Endothelial cell (in vitro differentiated cells): ENCODE measurements around the gene FRAT2. TPM values are rescaled to one million over a fixed set of nuclear protein-coding genes. Genes with fewer than 3 reads are reported as not detected.
A peak's percentile ranks its signal among the peaks of the same experiment; 100 is the strongest.

Source experiments
- DNase-seq: peaks from one replicate; pipeline ENCODE4 v3.0.0; 2021; ENCODE audit warnings: low spot score
- H3K27ac Mint-ChIP-seq: one replicate; pipeline ENCODE4 v1.8.0; 2021; ENCODE audit warnings: mixed read lengths, inconsistent platforms; ENCODE audit not compliant: unreplicated experiment
- H3K27me3 Mint-ChIP-seq: one replicate; pipeline ENCODE4 v1.8.0; 2021; ENCODE audit warnings: mild to moderate bottlenecking, moderate library complexity, mixed read lengths, inconsistent platforms; ENCODE audit not compliant: unreplicated experiment
- H3K36me3 Mint-ChIP-seq: one replicate; pipeline ENCODE4 v1.8.0; 2021; ENCODE audit warnings: mild to moderate bottlenecking, low read depth, mixed read lengths, inconsistent platforms; ENCODE audit not compliant: unreplicated experiment
- H3K4me1 Mint-ChIP-seq: one replicate; pipeline ENCODE4 v1.8.0; 2021; ENCODE audit warnings: mild to moderate bottlenecking, mixed read lengths, inconsistent platforms; ENCODE audit not compliant: unreplicated experiment
- H3K4me3 Mint-ChIP-seq: one replicate; pipeline ENCODE4 v1.8.0; 2021; ENCODE audit warnings: mild to moderate bottlenecking, mixed read lengths, inconsistent platforms; ENCODE audit not compliant: unreplicated experiment
- H3K9me3 Mint-ChIP-seq: one replicate; pipeline ENCODE4 v1.8.0; 2021; ENCODE audit warnings: mixed read lengths, inconsistent platforms; ENCODE audit not compliant: unreplicated experiment
- total RNA-seq: library from RNA; stranded (reverse); fragmentation: NEBNext Ultra II Directional; extraction: Animal tissue kit (Norgen Biotek cat#: 25700); gene quantifications from one replicate; pipeline ENCODE4 v1.2.1, GENCODE V29; 2021; ENCODE audit not compliant: unreplicated experiment
- TF ChIP-seq, protein P1 (sequence below): fragments of 200-600 bp; sonication (generic); IDR thresholded peaks from one replicate; pipeline ENCODE4 v1.5.0; 2021; ENCODE audit warnings: antibody characterized with exemption; ENCODE audit not compliant: unreplicated experiment

FRAT2 gene
- total RNA-seq, 1 donor from 2014 or later, result 25.6 TPM

DNA sequence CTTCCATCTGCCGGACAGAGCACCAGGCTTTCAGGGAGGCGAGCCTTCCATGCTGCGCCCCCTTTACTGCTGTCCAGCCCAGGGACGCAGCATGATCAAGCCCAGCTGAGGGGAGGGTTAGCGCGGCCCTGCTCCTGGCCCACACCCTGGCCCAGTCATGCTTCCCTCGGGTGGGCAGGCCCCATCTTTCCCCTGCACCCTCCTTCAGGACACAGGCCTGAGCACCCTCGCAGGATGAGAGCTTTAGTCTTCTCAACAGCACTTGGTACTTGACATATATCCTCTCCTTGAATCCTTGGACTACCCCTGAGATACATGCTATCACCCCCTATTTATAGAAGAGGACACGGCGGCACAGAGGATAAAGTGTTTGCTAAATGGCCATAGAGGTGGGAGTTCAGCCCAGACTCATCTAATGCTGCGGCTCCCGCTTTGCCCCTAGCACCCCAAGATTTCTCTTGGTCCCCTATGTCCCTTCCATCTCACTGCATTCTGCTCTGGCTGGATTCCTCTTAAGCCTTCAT lies 32.7 kb upstream of the FRAT2 start:
- TF ChIP-seq, protein P1, sequence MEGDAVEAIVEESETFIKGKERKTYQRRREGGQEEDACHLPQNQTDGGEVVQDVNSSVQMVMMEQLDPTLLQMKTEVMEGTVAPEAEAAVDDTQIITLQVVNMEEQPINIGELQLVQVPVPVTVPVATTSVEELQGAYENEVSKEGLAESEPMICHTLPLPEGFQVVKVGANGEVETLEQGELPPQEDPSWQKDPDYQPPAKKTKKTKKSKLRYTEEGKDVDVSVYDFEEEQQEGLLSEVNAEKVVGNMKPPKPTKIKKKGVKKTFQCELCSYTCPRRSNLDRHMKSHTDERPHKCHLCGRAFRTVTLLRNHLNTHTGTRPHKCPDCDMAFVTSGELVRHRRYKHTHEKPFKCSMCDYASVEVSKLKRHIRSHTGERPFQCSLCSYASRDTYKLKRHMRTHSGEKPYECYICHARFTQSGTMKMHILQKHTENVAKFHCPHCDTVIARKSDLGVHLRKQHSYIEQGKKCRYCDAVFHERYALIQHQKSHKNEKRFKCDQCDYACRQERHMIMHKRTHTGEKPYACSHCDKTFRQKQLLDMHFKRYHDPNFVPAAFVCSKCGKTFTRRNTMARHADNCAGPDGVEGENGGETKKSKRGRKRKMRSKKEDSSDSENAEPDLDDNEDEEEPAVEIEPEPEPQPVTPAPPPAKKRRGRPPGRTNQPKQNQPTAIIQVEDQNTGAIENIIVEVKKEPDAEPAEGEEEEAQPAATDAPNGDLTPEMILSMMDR, result no peak
- DNase-seq, result no peak
- Mint-ChIP-seq H3K4me3 (no peak overlapping the region), H3K27ac (no peak overlapping the region), H3K4me1 (peaks cover 20% of the 10 kb centered on the region), H3K27me3 (peaks cover 10% of the 10 kb centered on the region), H3K36me3 (peaks cover 27% of the 10 kb centered on the region), H3K9me3 (no peaks in the 10 kb centered on the region)

DNA sequence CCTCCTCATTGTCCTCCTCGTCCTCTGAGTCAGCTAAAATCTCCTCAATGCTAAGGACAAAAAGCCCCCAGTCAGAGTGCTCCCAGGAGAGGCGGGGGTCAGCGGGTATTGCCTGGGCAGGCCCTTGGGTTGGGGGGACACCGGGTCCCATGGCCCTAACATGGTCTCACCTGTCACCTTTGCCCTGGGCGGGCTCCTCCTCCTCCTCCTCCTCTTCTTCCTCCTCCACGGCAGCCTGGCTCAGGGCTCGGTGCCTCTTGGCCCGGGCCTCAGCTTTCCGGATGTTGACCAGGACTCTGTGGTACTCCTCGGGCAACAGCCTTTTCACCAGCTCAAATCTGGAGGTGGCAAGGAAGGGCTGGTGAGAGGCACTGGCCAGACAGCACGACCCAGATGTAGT lies 32.0 kb upstream of the FRAT2 start:
- no peak overlapping the region for H3K27ac Mint-ChIP-seq
- TF ChIP-seq, protein P1, result no peak
- H3K9me3 Mint-ChIP-seq, result no peaks in the 10 kb centered on the region
- H3K4me1 Mint-ChIP-seq, result peaks cover 20% of the 10 kb centered on the region
- DNase-seq, result no peak
- H3K27me3 Mint-ChIP-seq, result peaks cover 10% of the 10 kb centered on the region
- peaks cover 21% of the 10 kb centered on the region for H3K36me3 Mint-ChIP-seq
- no peak overlapping the region for H3K4me3 Mint-ChIP-seq

DNA sequence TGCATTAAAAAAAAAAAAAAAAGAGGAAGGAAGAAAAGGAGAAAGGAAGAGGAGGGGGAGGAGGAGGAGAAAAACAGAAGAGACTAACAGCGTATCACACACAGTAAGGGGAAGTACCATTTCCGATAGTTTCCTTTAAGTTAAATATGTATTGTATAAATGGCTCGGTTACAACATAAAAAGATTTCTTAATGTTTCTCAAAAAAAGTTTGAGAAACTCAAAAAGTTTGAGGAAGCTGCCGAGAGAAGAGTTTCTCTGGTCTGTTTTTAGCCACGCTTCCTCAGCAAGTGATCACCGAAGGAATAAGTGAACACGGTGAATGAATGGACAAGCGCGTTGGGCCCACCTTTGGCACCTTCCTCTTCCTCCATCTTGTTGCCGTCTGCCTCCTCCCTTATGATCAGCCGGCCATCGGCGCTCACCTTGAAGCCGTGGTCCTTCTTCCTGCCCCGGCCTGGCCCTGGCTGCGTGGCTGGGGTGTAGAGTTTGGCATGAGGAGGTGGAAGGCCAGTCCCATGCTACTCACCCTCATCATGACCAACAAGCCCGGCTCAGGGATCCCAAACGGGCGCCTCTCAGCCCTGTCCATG lies 31.3 kb upstream of the FRAT2 start:
- TF ChIP-seq, protein P1, result no peak

DNA sequence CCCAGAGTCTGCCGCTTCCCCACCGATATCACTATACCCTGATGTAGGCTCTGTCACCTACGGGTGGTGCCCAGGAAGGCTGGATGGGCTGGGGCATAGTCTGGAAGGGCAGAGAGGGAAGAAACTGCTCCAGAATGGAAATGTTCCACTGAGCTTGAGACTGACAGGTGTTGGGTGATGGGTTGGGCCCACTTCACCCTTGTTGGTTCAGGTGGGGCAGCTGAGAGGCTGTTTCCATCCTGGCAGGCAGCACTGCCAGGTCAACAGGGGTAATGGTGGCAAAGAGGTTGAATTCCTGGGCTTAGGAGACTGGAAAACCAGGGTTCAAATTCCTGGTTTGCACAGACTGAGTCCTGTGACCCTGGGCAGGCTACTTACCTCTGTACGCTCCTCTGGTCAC lies 28.5 kb upstream of the FRAT2 start:
- H3K4me3 Mint-ChIP-seq, result peak overlapping the region; percentile 8
- H3K27me3 Mint-ChIP-seq, result peaks cover 11% of the 10 kb centered on the region
- TF ChIP-seq, protein P1, result no peak
- peaks cover 20% of the 10 kb centered on the region for H3K4me1 Mint-ChIP-seq
- no peak for DNase-seq
- H3K9me3 Mint-ChIP-seq, result no peaks in the 10 kb centered on the region
- no peak overlapping the region for H3K27ac Mint-ChIP-seq
- peaks cover 13% of the 10 kb centered on the region for H3K36me3 Mint-ChIP-seq

More for the DNA sequence above, 31.3 kb upstream of the FRAT2 start:
- Mint-ChIP-seq H3K4me3 (peak overlapping the region; percentile 18), H3K27me3 (peaks cover 12% of the 10 kb centered on the region), H3K4me1 (peaks cover 20% of the 10 kb centered on the region), H3K9me3 (no peaks in the 10 kb centered on the region), H3K36me3 (peaks cover 18% of the 10 kb centered on the region), H3K27ac (peak overlapping the region; percentile 44)
- DNase-seq, result no peak

DNA sequence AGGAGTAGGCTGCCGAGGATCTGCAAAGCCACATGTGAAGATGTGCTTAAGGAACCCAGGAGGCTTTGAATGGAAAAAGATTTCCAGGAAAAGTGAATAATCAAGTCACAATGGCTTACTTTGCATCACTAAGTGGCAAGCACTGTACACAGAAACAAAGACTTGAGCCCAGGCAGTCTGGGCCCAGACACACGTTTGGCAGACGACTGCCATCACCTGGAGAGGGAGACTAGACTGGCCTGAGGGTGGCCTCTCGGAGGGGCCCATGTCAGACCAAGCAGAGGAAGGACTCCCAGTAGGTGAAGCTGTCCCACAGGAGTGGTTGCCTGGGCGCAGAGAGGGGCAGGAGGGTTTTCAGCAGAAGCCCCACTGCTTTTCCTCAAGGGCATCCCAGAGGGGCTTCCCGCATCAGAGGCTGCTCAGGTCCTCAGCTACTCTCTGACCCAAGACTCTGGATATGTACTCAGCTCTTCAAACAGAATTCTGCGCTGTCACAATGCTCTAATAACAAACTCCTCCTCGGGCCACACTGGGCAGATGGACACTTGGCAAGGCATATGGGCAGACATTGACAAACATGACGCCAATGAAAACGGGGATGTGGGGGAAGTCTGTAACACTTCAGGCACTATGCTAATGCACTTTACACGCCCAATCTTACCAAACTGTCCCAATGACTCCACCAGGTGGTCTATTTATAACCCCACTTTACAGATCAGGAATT lies 27.9 kb upstream of the FRAT2 start:
- Mint-ChIP-seq H3K36me3 (peaks cover 13% of the 10 kb centered on the region), H3K27me3 (peaks cover 11% of the 10 kb centered on the region), H3K4me1 (peaks cover 20% of the 10 kb centered on the region), H3K27ac (no peak overlapping the region), H3K4me3 (peak overlapping the region; percentile 8), H3K9me3 (no peaks in the 10 kb centered on the region)
- TF ChIP-seq, protein P1, result no peak
- DNase-seq, result no peak
